GM23248 (cell line): ENCODE measurements around the gene PREX1. TPM values are rescaled to one million over a fixed set of nuclear protein-coding genes. Genes with fewer than 3 reads are reported as not detected.

Experiments
- DNase-seq: peaks from one replicate; pipeline ENCODE4 v3.0.0-alpha.2; 2015
- H2AFZ ChIP-seq: fragments of 200-600 bp; sonication (generic); 2 replicates; pipeline ENCODE4 v1.6.1; 2016; ENCODE audit warnings: antibody characterized with exemption
- H3F3A ChIP-seq: fragments of 200-600 bp; sonication (generic); 2 replicates; pipeline ENCODE4 v1.6.1; 2016; ENCODE audit warnings: mild to moderate bottlenecking, antibody characterized with exemption, mixed run types; ENCODE audit not compliant: insufficient read depth
- H3K27ac ChIP-seq: fragments of 200-600 bp; sonication (generic); 2 replicates; pipeline ENCODE4 v1.5.1; 2016; ENCODE audit warnings: mild to moderate bottlenecking
- H3K27me3 ChIP-seq: fragments of 200-600 bp; sonication (generic); replicated peaks from 2 replicates; pipeline ENCODE4 v1.6.1; 2016; ENCODE audit warnings: mild to moderate bottlenecking; ENCODE audit not compliant: insufficient read depth
- H3K36me3 ChIP-seq: fragments of 200-600 bp; sonication (generic); 2 replicates; pipeline ENCODE4 v1.6.1; 2016; ENCODE audit warnings: low read depth, mild to moderate bottlenecking
- H3K4me1 ChIP-seq: fragments of 200-600 bp; sonication (generic); 2 replicates; pipeline ENCODE4 v1.6.1; 2016; ENCODE audit warnings: mild to moderate bottlenecking; ENCODE audit not compliant: insufficient read depth
- H3K4me2 ChIP-seq: fragments of 200-600 bp; sonication (generic); one replicate; pipeline ENCODE4 v1.6.1; 2016; ENCODE audit warnings: mild to moderate bottlenecking; ENCODE audit not compliant: unreplicated experiment
- H3K4me3 ChIP-seq: fragments of 200-600 bp; sonication (generic); 2 replicates; pipeline ENCODE4 v1.5.1; 2016; ENCODE audit warnings: mild to moderate bottlenecking
- H3K79me2 ChIP-seq: fragments of 200-600 bp; sonication (generic); 2 replicates; pipeline ENCODE4 v1.6.1; 2016; ENCODE audit warnings: mild to moderate bottlenecking; ENCODE audit not compliant: insufficient read depth
- H3K9ac ChIP-seq: fragments of 200-600 bp; sonication (generic); 2 replicates; pipeline ENCODE4 v1.6.1; 2016; ENCODE audit warnings: mild to moderate bottlenecking
- H3K9me2 ChIP-seq: fragments of 200-600 bp; sonication (generic); 2 replicates; pipeline ENCODE4 v1.6.1; 2016; ENCODE audit warnings: mixed run types, mild to moderate bottlenecking, moderate library complexity; ENCODE audit not compliant: insufficient read depth
- H3K9me3 ChIP-seq: fragments of 200-600 bp; sonication (generic); one replicate; pipeline ENCODE4 v1.6.1; 2017; ENCODE audit warnings: low read depth
- H4K20me1 ChIP-seq: fragments of 200-600 bp; sonication (generic); 2 replicates; pipeline ENCODE4 v1.6.0; 2016; ENCODE audit not compliant: insufficient read depth
- EZH2 ChIP-seq: fragments of 200-600 bp; sonication (generic); IDR thresholded peaks from 2 replicates; pipeline ENCODE4 v1.6.1; 2018; ENCODE audit warnings: antibody characterized with exemption, mild to moderate bottlenecking; ENCODE audit not compliant: insufficient read depth, poor library complexity, severe bottlenecking
- EZH2phosphoT487 ChIP-seq: fragments of 200-600 bp; sonication (generic); IDR thresholded peaks from 2 replicates; pipeline ENCODE4 v1.6.1; 2018; ENCODE audit warnings: antibody characterized with exemption, moderate library complexity, mild to moderate bottlenecking, low read depth; ENCODE audit not compliant: insufficient read depth
- WGBS, 2 experiments: methylation state at CpG; one replicate each; pipeline ENCODE4 v1.1.6; 2015 to 2017; ENCODE audit warnings: low lambda C conversion rate in 2 of 2, low coverage in 1 of 2; ENCODE audit errors: missing lambda C conversion rate in 2 of 2; 5-methylcytosine and 5-hydroxymethylcytosine counted together
- in situ Hi-C: fragments of 300-500 bp; cut with MboI; formaldehyde crosslinking; loops from 2 replicates; pipeline ENCODE4 v1.15.0; 2020
- polyA plus RNA-seq: library from polyadenylated mRNA; unstranded; fragments of >200 nt; fragmentation: Nextera tagmentation; extraction: Ambion mirVana; gene quantifications from 2 replicates; pipeline ENCODE4 v1.2.1, GENCODE V29; 2016
- total RNA-seq: library from RNA; depleted of rRNA; stranded (reverse); fragments of >200 nt; shearing (Covaris generic); gene quantifications from 2 replicates; pipeline ENCODE4 v1.2.3, GENCODE V29; 2014

Gene PREX1
- total and polyA plus RNA-seq, 2 experiments from 2014 or later, result 0.13 to 0.65 TPM

- Histone ChIP-seq H3K4me1 (no peaks in the 10 kb centered on the region), H3K79me2 (no peaks in the 10 kb centered on the region), H3K4me3 (no peak overlapping the region), H2AFZ (no peak overlapping the region), H4K20me1 (no peaks in the 10 kb centered on the region), H3K9me2 (no peaks in the 10 kb centered on the region), H3F3A (no peaks in the 10 kb centered on the region), H3K27me3 (0 out of 2 replicates have a peak, but pooled peaks cover 2% of the 10 kb centered on the region), H3K9me3 (no peaks in the 10 kb centered on the region), H3K9ac (no peak overlapping the region), H3K4me2 (no peak overlapping the region), H3K27ac (no peak overlapping the region), H3K36me3 (no peaks in the 10 kb centered on the region)
- no peak for TF ChIP-seq EZH2
- no peak for TF ChIP-seq EZH2phosphoT487
- in situ Hi-C loops, result no loop called here
- WGBS, 2 experiments, result 69% methylated on average over 2 of the region's 2 CpGs
- no peak for DNase-seq
These were observed 25.6 kb downstream of the PREX1 start for GRCh38 chr20:48802216-48802615.

- no peaks in the 10 kb centered on the region for H3K9me3 ChIP-seq
- TF ChIP-seq EZH2 (no peak), EZH2phosphoT487 (no peak)
- no peak overlapping the region for H2AFZ ChIP-seq
- H4K20me1 ChIP-seq, result no peaks in the 10 kb centered on the region
- H3K4me2 ChIP-seq, result no peak overlapping the region
- no peaks in the 10 kb centered on the region for H3K36me3 ChIP-seq
- in situ Hi-C loops, result no loop called here
- no peaks in the 10 kb centered on the region for H3K9me2 ChIP-seq
- H3K9ac ChIP-seq, result no peak overlapping the region
- H3K4me3 ChIP-seq, result no peak overlapping the region
- no peak overlapping the region for H3K27ac ChIP-seq
- H3K27me3 ChIP-seq, result 0 out of 2 replicates have a peak, but pooled peaks cover 2% of the 10 kb centered on the region
- no peaks in the 10 kb centered on the region for H3F3A ChIP-seq
- H3K79me2 ChIP-seq, result no peaks in the 10 kb centered on the region
- no peaks in the 10 kb centered on the region for H3K4me1 ChIP-seq
- WGBS, 2 experiments, result 85% methylated on average over 10 of the region's 10 CpGs
- no peak for DNase-seq
These were observed 26.6 kb downstream of the PREX1 start for GRCh38 chr20:48801197-48801596.

GRCh38 chr20:48800177-48800576 lies 27.6 kb downstream of the PREX1 start:
- in situ Hi-C loops, result no loop called here
- Histone ChIP-seq H2AFZ (no peak overlapping the region), H3K9me3 (no peaks in the 10 kb centered on the region), H3K9me2 (no peaks in the 10 kb centered on the region), H3K79me2 (no peaks in the 10 kb centered on the region), H3K36me3 (no peaks in the 10 kb centered on the region), H3K4me1 (no peaks in the 10 kb centered on the region), H3K27me3 (0 out of 2 replicates have a peak, but pooled peaks cover 1% of the 10 kb centered on the region), H4K20me1 (no peaks in the 10 kb centered on the region), H3K4me2 (no peak overlapping the region), H3K9ac (no peak overlapping the region), H3F3A (no peaks in the 10 kb centered on the region), H3K4me3 (no peak overlapping the region), H3K27ac (no peak overlapping the region)
- no peak for TF ChIP-seq EZH2phosphoT487
- TF ChIP-seq EZH2, result no peak
- DNase-seq, result no peak
- 87 to 94% methylated on average over 4 of the region's 4 CpGs for WGBS, 2 experiments

GRCh38 chr20:48799328-48800105 lies 28.3 kb downstream of the PREX1 start:
- no peaks in the 10 kb centered on the region for H3K79me2 ChIP-seq
- no peaks in the 10 kb centered on the region for H3F3A ChIP-seq
- no peak for DNase-seq
- H3K4me3 ChIP-seq, result no peak overlapping the region
- H3K9ac ChIP-seq, result no peak overlapping the region
- WGBS, 2 experiments, result 81 to 84% methylated on average over 12 of the region's 12 CpGs
- no peak overlapping the region for H3K27ac ChIP-seq
- H3K27me3 ChIP-seq, result no peaks in the 10 kb centered on the region
- no peaks in the 10 kb centered on the region for H4K20me1 ChIP-seq
- H3K4me2 ChIP-seq, result no peak overlapping the region
- H3K9me3 ChIP-seq, result no peaks in the 10 kb centered on the region
- H3K9me2 ChIP-seq, result no peaks in the 10 kb centered on the region
- H3K4me1 ChIP-seq, result no peaks in the 10 kb centered on the region
- TF ChIP-seq EZH2phosphoT487 (no peak), EZH2 (no peak)
- no peak overlapping the region for H2AFZ ChIP-seq
- in situ Hi-C loops, result no loop called here
- H3K36me3 ChIP-seq, result no peaks in the 10 kb centered on the region
